A673 (cell line): ENCODE data around the gene GATAD2B.

Experiments
- CTCF ChIP-seq: fragments of 300-800, 200-600 bp; sonication (generic); conservative IDR thresholded peaks from 2 replicates; pipeline ENCODE4 v1.5.1; 2017; ENCODE audit warnings: low read depth, mild to moderate bottlenecking, antibody characterized with exemption, low read length, moderate library complexity, mixed read lengths
- EZH2 ChIP-seq: fragments of 200-600 bp; sonication (generic); IDR thresholded peaks from 2 replicates; pipeline ENCODE4 v1.6.1; 2017; ENCODE audit warnings: borderline replicate concordance, low read depth, mild to moderate bottlenecking, mixed read lengths, antibody characterized with exemption, low read length; ENCODE audit not compliant: poor library complexity, severe bottlenecking

GRCh38 chr1:153771841-153772593 is 150.8 kb downstream of the GATAD2B start:
- TF ChIP-seq CTCF, result peak; percentile 65
- TF ChIP-seq EZH2, result no peak
